ENCODE results near the gene HECA.

- TF ChIP-seq CTCF (IDR thresholded peaks at IDR 0.05), result no peak
- TF ChIP-seq POLR2A (IDR thresholded peaks at IDR 0.05), result no peak
Observed at GRCh38 chr6:139156551-139156950, 21.7 kb downstream of the HECA start.

Measured in thyroid gland (tissue), 4 donors.